Colonic mucosa (tissue), 4 donors: Measurements from ENCODE around the gene PLCB4. TPM values are rescaled to one million over a fixed set of nuclear protein-coding genes. Genes with fewer than 3 reads are reported as not detected.

Experiments used
- DNase-seq: peaks from one replicate; pipeline ENCODE4 v3.0.0-alpha.2; 2020
- H3K27ac ChIP-seq: fragments of 200-600 bp; one replicate; pipeline ENCODE4 v1.8.0; 2021
- H3K27me3 ChIP-seq: fragments of 200-600 bp; one replicate; pipeline ENCODE4 v1.8.0; 2021
- H3K36me3 ChIP-seq: fragments of 200-600 bp; one replicate; pipeline ENCODE4 v1.8.0; 2021
- H3K4me1 ChIP-seq: fragments of 200-600 bp; one replicate; pipeline ENCODE4 v1.8.0; 2021; ENCODE audit warnings: mild to moderate bottlenecking
- H3K4me3 ChIP-seq: fragments of 200-600 bp; one replicate; pipeline ENCODE4 v1.8.0; 2021
- H3K9ac ChIP-seq, 2 donors: one replicate each; pipeline ENCODE4 v1.7.0; 2013; ENCODE audit warnings: control low read depth in 2 of 2, low read depth in 2 of 2, low read length in 2 of 2
- H3K9me3 ChIP-seq: fragments of 200-600 bp; one replicate; pipeline ENCODE4 v1.8.0; 2021
- CTCF ChIP-seq: fragments of 200-600 bp; IDR thresholded peaks from one replicate; pipeline ENCODE4 v1.8.0; 2022; ENCODE audit warnings: antibody characterized with exemption, mild to moderate bottlenecking
- intact Hi-C: fragments of 100-400 bp; cut with DNase I; formaldehyde crosslinking; loops from one replicate; pipeline ENCODE4 v1.14.1; 2022
- total RNA-seq, 2 donors: library from RNA; stranded (reverse); fragmentation: NEBNext Ultra II Directional in 1 of 2; extraction: Animal tissue kit (Norgen Biotek cat#: 25700) in 1 of 2; gene quantifications; one replicate each; pipeline ENCODE4 v1.2.1, GENCODE V29; 2021
- donor health status: healthy.
- donor health status: DM: no; HTN: no; CAD: no.
- donor health status: DM: no; HTN: no; CAD: no.

Gene PLCB4
- total RNA-seq, 2 donors from 2014 or later, result 39.4 to 39.5 TPM

GRCh38 chr20:9032758-9033157, 36.1 kb upstream of the PLCB4 start:
- H3K4me1 ChIP-seq, result no peaks in the 10 kb centered on the region
- H3K27ac ChIP-seq, result no peak overlapping the region
- H3K27me3 ChIP-seq, result no peaks in the 10 kb centered on the region
- intact Hi-C loops, result no loop called here
- no peak overlapping the region for H3K9ac ChIP-seq
- no peak for TF ChIP-seq CTCF
- no peaks in the 10 kb centered on the region for H3K9me3 ChIP-seq
- H3K4me3 ChIP-seq, result no peak overlapping the region
- no peak for DNase-seq
- no peaks in the 10 kb centered on the region for H3K36me3 ChIP-seq

GRCh38 chr20:9035126-9035525, 33.8 kb upstream of the PLCB4 start:
- Histone ChIP-seq H3K4me1 (no peaks in the 10 kb centered on the region), H3K36me3 (no peaks in the 10 kb centered on the region), H3K27me3 (no peaks in the 10 kb centered on the region), H3K4me3 (no peak overlapping the region), H3K9me3 (no peaks in the 10 kb centered on the region), H3K9ac (no peak overlapping the region), H3K27ac (no peak overlapping the region)
- no peak for TF ChIP-seq CTCF
- intact Hi-C loops, result no loop called here
- DNase-seq, result no peak

- intact Hi-C loops, result no loop called here
- H3K4me3 ChIP-seq, result no peak overlapping the region
- no peaks in the 10 kb centered on the region for H3K9me3 ChIP-seq
- no peak for DNase-seq
- no peak for TF ChIP-seq CTCF
- H3K27me3 ChIP-seq, result no peaks in the 10 kb centered on the region
- no peak overlapping the region for H3K27ac ChIP-seq
- no peaks in the 10 kb centered on the region for H3K4me1 ChIP-seq
- H3K36me3 ChIP-seq, result no peaks in the 10 kb centered on the region
- H3K9ac ChIP-seq, result no peak overlapping the region
Measured at GRCh38 chr20:9036593-9036992, 32.3 kb upstream of the PLCB4 start.

GRCh38 chr20:9038791-9039535, 29.9 kb upstream of the PLCB4 start:
- no peaks in the 10 kb centered on the region for H3K27me3 ChIP-seq
- no peaks in the 10 kb centered on the region for H3K4me1 ChIP-seq
- no peak overlapping the region for H3K4me3 ChIP-seq
- no peaks in the 10 kb centered on the region for H3K9me3 ChIP-seq
- TF ChIP-seq CTCF, result no peak
- DNase-seq, result no peak
- no peak overlapping the region for H3K9ac ChIP-seq
- intact Hi-C loops, result no loop called here
- H3K27ac ChIP-seq, result no peak overlapping the region
- H3K36me3 ChIP-seq, result no peaks in the 10 kb centered on the region

- Histone ChIP-seq H3K27ac (no peak overlapping the region), H3K4me3 (no peak overlapping the region), H3K36me3 (no peaks in the 10 kb centered on the region), H3K27me3 (no peaks in the 10 kb centered on the region), H3K4me1 (no peaks in the 10 kb centered on the region), H3K9ac (no peak overlapping the region), H3K9me3 (no peaks in the 10 kb centered on the region)
- no peak for TF ChIP-seq CTCF
- intact Hi-C loops, result no loop called here
- DNase-seq, result no peak
Measured at GRCh38 chr20:9040863-9041524, 27.9 kb upstream of the PLCB4 start.
